ENCODE data around the gene CRYBG1. TPM values are rescaled to one million over a fixed set of nuclear protein-coding genes. Genes with fewer than 3 reads are reported as not detected.
A peak's percentile ranks its signal among the peaks of the same experiment; 100 is the strongest.

Gene CRYBG1
- total and polyA plus RNA-seq, 2 donors (not counting 3 experiments of a cell fraction or from before 2014, with no cell fraction given) = 4.1 to 30.1 TPM

GRCh38 chr6:106359959-106360409 is 533 bp upstream of the CRYBG1 start:
- FAIRE-seq = no peak
- Histone ChIP-seq H3K27ac (ENCODE audit: insufficient read depth, low read depth, low read length) (no peak overlapping the region), H3K36me3 (ENCODE audit: control insufficient read depth in 2 of 2, extremely low read depth in 1 of 2, insufficient read depth in 2 of 2, low read length in 2 of 2) (no peaks in the 10 kb centered on the region), H4K20me1 (replicated peaks; ENCODE audit: control insufficient read depth, extremely low read depth, insufficient read depth, low read length) (no peaks in the 10 kb centered on the region), H3K4me1 (ENCODE audit: control insufficient read depth, extremely low read depth, insufficient read depth, low read length) (peaks cover 7% of the 10 kb centered on the region), H2AFZ (ENCODE audit: low read depth, low read length) (peak overlapping the region; percentile 9), H3K79me2 (ENCODE audit: control insufficient read depth, insufficient read depth, low read length) (no peaks in the 10 kb centered on the region), H3K9me3 (replicated peaks; ENCODE audit: control insufficient read depth, insufficient read depth, low read length) (no peaks in the 10 kb centered on the region), H3K9me1 (replicated peaks; ENCODE audit: control insufficient read depth, extremely low read depth, insufficient read depth, low read length) (no peaks in the 10 kb centered on the region), H3K4me2 (ENCODE audit: insufficient read depth, low read length) (peak overlapping the region; percentile 49), H3K27me3 (ENCODE audit: control insufficient read depth in 2 of 2, insufficient read depth in 2 of 2, low read length in 2 of 2) (peaks cover 14 to 26% of the 10 kb centered on the region in 2 experiments), H3K9ac (replicated peaks; ENCODE audit: extremely low read depth, insufficient read depth, low read length) (no peak overlapping the region), H3K4me3 (replicated peaks in 1 of 3; ENCODE audit: insufficient read depth in 1 of 3, low read depth in 1 of 3, low read length in 3 of 3) (no peak overlapping the region)
- no peak for TF ChIP-seq MYC (IDR thresholded peaks at IDR 0.05; ENCODE audit: low read depth, low read length)
- no peak for TF ChIP-seq GATA2 (IDR thresholded peaks at IDR 0.05; ENCODE audit: insufficient read depth, insufficient read length, low read depth, low read length)
- TF ChIP-seq POLR2A (IDR thresholded peaks at IDR 0.05; ENCODE audit: low read depth, low read length) = no peak
- TF ChIP-seq CTCF (IDR thresholded peaks at IDR 0.05; ENCODE audit: extremely low read depth in 1 of 2, insufficient read depth in 1 of 2, low read depth in 1 of 2, low read length in 2 of 2) = no peak
- no peak for TF ChIP-seq JUN (IDR thresholded peaks at IDR 0.05; ENCODE audit: borderline replicate concordance, insufficient read depth, insufficient read length, low read depth)
- TF ChIP-seq EZH2 (IDR thresholded peaks at IDR 0.05; ENCODE audit: borderline replicate concordance, low read depth, low read length, severe bottlenecking) = no peak
- TF ChIP-seq FOS (IDR thresholded peaks at IDR 0.05; ENCODE audit: borderline replicate concordance, insufficient read depth, low read length) = no peak
- no peak for TF ChIP-seq MAX (IDR thresholded peaks at IDR 0.05; ENCODE audit: insufficient read depth, insufficient read length)
- no peak for TF ChIP-seq POLR2AphosphoS5 (IDR thresholded peaks at IDR 0.05; ENCODE audit: insufficient read depth, low read depth, low read length)
- ChIA-PET CTCF (interaction anchor here (1.3 to 3.3 kb wide), 5 partner anchors 10 to 619 kb away, joined by 9 to 21 read pairs (median 16); no protein-coding TSS in a partner anchor), POLR2A (no interaction called here)
- dilution Hi-C loops (cut with MboI; ENCODE audit: extremely low pct_ligation_motif_present, low sequenced_read_pairs) = no loop called here
- intact Hi-C loops (cut with micrococcal nuclease) = loop anchor here (2.0 kb wide), 1 partner anchor 21 kb away; no protein-coding TSS in a partner anchor
- BruUV-seq (replicated peaks) = no TSS peak
- DNase-seq (ENCODE audit: low read depth, low spot score) = no peak
